Right atrium auricular region (tissue), 2 donors: Measurements from ENCODE around the gene MAPK1IP1L. TPM values are rescaled to one million over a fixed set of nuclear protein-coding genes. Genes with fewer than 3 reads are reported as not detected.

Source experiments
- DNase-seq: peaks from one replicate; pipeline ENCODE4 v3.0.0-alpha.2; 2019; ENCODE audit warnings: low spot score
- H3K27ac ChIP-seq, 2 donors: fragments of 200-600 bp; sonication (generic); 1 replicate in 1 of 2; 2 replicates in 1 of 2; pipeline ENCODE4 v1.5.1; 2016 to 2019
- H3K27me3 ChIP-seq, 2 donors: fragments of 200-600 bp; sonication (generic); one replicate each; pipeline versions ENCODE4 v1.5.1 to v1.6.0; 2017 to 2019
- H3K36me3 ChIP-seq: fragments of 200-600 bp; sonication (generic); one replicate; pipeline ENCODE4 v1.5.1; 2016
- H3K4me1 ChIP-seq, 2 donors: fragments of 200-600 bp; sonication (generic); one replicate each; pipeline versions ENCODE4 v1.5.1 to v1.6.0; 2017 to 2019
- H3K4me3 ChIP-seq, 2 donors: fragments of 200-600 bp; sonication (generic); 1 replicate in 1 of 2; 2 replicates in 1 of 2; pipeline ENCODE4 v1.5.1; 2017 to 2019; ENCODE audit warnings: mild to moderate bottlenecking in 1 of 2, moderate library complexity in 1 of 2
- H3K9me3 ChIP-seq, 2 donors: fragments of 200-600 bp; sonication (generic); one replicate each; pipeline ENCODE4 v1.5.1; 2019
- CTCF ChIP-seq, 2 donors: fragments of 200-600 bp; sonication (generic); IDR thresholded peaks; one replicate each; pipeline ENCODE4 v1.5.1; 2019; ENCODE audit warnings: antibody characterized with exemption in 2 of 2
- total RNA-seq, 2 donors: library from RNA; depleted of rRNA; stranded (reverse); fragments of >200 nt; gene quantifications; one replicate each; pipeline ENCODE4 v1.1.0, GENCODE V29; 2016

Gene MAPK1IP1L
- total RNA-seq, 2 donors from 2014 or later: 81.2 to 111 TPM

GRCh38 chr14:55111122-55111708 lies 59.8 kb downstream of the MAPK1IP1L start:
- Histone ChIP-seq H3K36me3 (no peaks in the 10 kb centered on the region), H3K9me3 (no peaks in the 10 kb centered on the region), H3K4me3 (no peak overlapping the region), H3K27ac (no peak overlapping the region), H3K27me3 (no peaks in the 10 kb centered on the region), H3K4me1 (peaks cover 0 to 25% of the 10 kb centered on the region in 2 donors)
- no peak for TF ChIP-seq CTCF (IDR thresholded peaks at IDR 0.05)
- no peak for DNase-seq

DNA sequence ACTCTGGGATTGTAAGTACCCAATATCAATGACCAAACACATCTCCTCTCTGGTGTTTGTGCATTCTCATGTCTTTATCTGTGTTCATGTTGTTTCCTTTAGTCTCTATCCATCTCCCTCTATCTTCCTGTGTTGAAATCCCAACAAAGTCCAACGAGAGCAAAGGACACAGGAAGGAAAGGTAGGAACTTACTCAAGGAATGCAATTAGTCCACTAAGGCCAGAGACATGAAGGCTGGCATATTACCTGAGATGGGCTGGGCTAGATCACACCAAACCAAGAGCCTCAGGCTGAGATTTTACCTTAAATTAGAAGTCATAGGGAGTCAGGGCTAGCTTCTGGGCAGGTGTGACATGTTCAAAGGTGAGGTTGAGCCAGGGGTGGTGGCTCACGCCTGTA lies 63.3 kb downstream of the MAPK1IP1L start:
- H3K9me3 ChIP-seq: no peaks in the 10 kb centered on the region
- no peaks in the 10 kb centered on the region for H3K36me3 ChIP-seq
- no peaks in the 10 kb centered on the region for H3K27me3 ChIP-seq
- DNase-seq: no peak
- TF ChIP-seq CTCF (IDR thresholded peaks at IDR 0.05): no peak
- no peak overlapping the region for H3K4me3 ChIP-seq
- no peak overlapping the region for H3K27ac ChIP-seq
- peaks cover 0 to 30% of the 10 kb centered on the region in 2 donors for H3K4me1 ChIP-seq

DNA sequence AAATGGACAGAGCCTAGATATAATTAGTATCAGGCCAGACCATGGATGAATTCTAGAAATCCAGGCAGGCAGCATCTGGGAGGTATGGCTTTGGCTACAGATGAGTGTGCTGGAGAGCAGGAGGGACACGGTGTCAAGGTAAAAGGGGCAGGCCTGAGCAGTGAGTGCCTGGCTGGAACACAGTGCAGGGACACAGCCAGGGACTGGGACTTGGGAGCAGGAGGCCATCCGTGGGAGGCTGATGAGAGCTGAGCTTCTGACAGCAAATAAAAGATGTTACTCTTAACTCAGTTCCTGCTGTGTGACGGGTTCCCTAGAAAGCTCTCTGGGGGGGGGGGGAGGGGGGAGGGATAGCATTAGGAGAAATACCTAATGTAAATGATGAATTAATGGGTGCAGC lies 64.0 kb downstream of the MAPK1IP1L start:
- Histone ChIP-seq H3K4me3 (no peak overlapping the region), H3K27ac (no peak overlapping the region), H3K4me1 (peaks cover 0 to 37% of the 10 kb centered on the region in 2 donors), H3K27me3 (no peaks in the 10 kb centered on the region), H3K9me3 (no peaks in the 10 kb centered on the region), H3K36me3 (no peaks in the 10 kb centered on the region)
- no peak for TF ChIP-seq CTCF (IDR thresholded peaks at IDR 0.05)
- DNase-seq: no peak

- DNase-seq: no peak
- Histone ChIP-seq H3K4me1 (peaks cover 0 to 41% of the 10 kb centered on the region in 2 donors), H3K27me3 (no peaks in the 10 kb centered on the region), H3K27ac (no peak overlapping the region), H3K9me3 (no peaks in the 10 kb centered on the region), H3K36me3 (no peaks in the 10 kb centered on the region), H3K4me3 (no peak overlapping the region)
- no peak for TF ChIP-seq CTCF (IDR thresholded peaks at IDR 0.05)
These were observed 64.4 kb downstream of the MAPK1IP1L start for GRCh38 chr14:55115861-55116245.

- Histone ChIP-seq H3K27me3 (no peaks in the 10 kb centered on the region), H3K4me3 (no peak overlapping the region), H3K4me1 (peaks cover 0 to 46% of the 10 kb centered on the region in 2 donors), H3K9me3 (no peaks in the 10 kb centered on the region), H3K36me3 (no peaks in the 10 kb centered on the region), H3K27ac (no peak overlapping the region)
- DNase-seq: no peak
- no peak for TF ChIP-seq CTCF (IDR thresholded peaks at IDR 0.05)
These were observed 65.0 kb downstream of the MAPK1IP1L start for GRCh38 chr14:55116246-55117030.
